HG03354 (cell line): ENCODE data around the gene PLD1.
"Not testable (repeated sequence)": the region's sequence is repeated elsewhere in the genome, so short reads cannot be mapped to it uniquely, and the experiment has no call there.

ENCODE experiments used
- ATAC-seq: cut with Tn5 transposase; IDR thresholded peaks from one replicate; pipeline ENCODE4 v1.9.1; 2021; ENCODE audit warnings: mild to moderate bottlenecking; ENCODE audit not compliant: unreplicated experiment, poor library complexity, severe bottlenecking

The PLD1 gene

GRCh38 chr3:171653701-171654100, 156.6 kb downstream of the PLD1 start:
- ATAC-seq = no peak

- ATAC-seq = no peak
Measured at GRCh38 chr3:171652932-171653331, 157.4 kb downstream of the PLD1 start.

- ATAC-seq = no peak
Measured at GRCh38 chr3:171649911-171650592, 160.2 kb downstream of the PLD1 start.

- ATAC-seq = no peak
Measured at GRCh38 chr3:171649267-171649666, 161.0 kb downstream of the PLD1 start.

GRCh38 chr3:171648069-171648468, 162.2 kb downstream of the PLD1 start:
- no peak for ATAC-seq

- ATAC-seq = no peak
Measured at GRCh38 chr3:171646357-171647133, 163.7 kb downstream of the PLD1 start.

DNA sequence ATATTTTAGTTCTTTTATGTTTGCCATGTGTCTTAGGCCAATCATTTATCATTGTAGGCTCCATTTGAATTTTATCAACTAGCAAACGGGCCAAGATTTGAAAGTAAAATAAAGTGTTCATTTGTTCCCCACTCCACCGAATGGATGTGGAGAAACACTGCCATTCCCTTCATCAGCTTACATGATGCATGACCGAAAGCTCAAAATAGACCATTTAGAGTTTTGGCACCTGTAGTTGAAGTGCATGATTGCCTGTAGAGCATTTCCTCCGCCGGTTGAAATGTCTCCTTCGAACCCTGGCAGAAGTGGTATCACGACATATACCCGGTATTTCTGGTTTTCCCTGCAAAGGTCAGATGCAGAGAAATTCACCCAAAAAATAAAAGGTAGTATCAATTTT, 165.6 kb downstream of the PLD1 start:
- ATAC-seq = no peak

DNA sequence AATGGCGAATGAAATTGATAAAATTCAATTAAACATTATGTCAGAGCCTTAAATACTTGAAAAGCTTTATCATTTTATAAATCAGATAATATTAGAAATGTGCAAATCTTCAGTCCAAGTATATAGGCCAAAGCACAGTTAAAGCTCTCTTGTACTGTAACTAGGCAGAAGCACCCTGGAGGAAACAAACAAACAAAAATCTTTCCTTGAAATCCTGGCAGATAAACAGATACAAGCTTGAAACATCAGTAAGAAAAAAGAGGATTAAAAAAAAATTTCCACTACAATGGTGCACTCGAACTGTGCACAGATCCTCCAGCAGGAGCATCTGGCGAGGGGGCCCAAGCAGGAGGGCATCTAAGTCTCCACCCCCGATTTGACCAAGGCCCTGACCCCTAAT, 166.6 kb downstream of the PLD1 start:
- ATAC-seq = no peak

DNA sequence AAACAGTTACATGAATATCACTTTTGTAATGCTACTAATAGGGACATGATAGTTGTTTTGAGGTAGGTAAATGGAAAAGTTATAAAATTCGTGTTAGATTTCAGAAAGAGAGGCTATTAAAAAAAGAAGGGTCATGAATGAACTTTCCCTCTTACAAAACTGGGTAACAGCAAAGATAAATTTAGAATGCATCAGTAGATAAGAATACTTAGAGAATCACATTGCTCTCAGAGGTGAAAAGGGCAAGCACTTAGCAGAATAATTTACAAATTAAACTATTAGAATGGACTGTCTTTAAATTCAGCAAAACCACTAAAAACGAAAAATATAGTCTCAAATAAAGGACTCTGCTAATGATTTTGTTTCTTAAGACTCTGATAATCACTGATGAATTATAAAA, 167.2 kb downstream of the PLD1 start:
- ATAC-seq = no peak

DNA sequence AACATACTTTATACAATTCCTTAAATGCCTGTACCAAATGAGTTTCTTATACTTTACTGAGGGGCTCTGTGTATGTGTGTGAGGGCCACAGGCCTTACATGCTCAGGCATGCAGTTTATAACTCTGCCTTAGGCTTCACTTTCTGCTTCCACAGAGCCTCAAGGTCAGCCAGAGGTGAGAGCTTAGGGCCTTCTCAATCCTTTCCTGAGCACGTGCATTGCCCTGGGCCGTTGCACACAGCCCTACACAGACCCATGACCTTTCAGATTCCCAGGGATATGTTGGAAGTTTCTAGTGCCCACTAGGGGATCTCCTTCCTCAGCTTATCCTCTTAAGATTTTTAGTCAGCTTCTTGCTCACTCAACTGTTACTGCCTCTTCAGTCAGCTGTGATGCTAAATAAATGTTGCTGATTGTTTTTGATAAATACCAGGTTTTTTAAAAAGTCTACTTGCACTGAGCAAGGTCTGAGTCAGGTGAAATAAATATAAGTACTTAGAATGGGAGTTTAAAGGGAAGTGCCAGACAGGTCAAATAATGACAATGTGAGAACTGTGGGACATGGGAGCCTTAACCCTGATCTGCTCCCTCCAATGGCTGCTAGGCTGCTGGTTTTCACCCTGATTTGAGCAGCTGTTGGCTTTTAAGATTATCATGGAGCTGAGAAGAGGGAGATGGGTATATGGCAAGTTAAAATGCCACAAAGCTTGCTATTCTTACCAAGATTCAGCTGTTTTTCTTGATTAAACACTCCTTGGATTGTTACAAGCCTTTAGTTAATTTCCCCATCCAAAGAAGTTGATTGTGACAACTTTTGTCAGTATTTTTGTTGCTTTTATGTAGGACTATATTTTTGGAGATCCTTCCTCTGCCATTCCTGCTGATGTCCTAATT, 169.5 kb downstream of the PLD1 start:
- no peak for ATAC-seq

DNA sequence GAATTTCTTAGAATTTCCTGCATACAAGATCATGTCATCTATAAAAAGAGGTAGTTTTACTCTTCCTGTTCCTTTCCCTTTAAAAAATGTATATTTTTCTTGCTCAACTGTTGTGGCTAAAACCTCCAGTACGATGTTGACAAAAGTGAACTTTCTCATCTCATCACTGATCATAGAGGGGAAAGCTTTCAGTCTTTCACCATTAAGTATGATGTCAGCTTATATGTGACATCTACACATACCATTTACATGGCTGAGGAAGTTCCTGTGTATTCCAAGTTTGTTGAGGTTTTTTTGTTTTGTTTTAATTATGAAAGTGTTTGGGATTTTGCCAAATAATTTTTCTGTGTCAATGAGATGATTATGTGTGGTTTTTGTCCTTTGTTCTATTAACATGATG, 173.6 kb downstream of the PLD1 start:
- no peak for ATAC-seq

GRCh38 chr3:171632766-171633165, 177.5 kb downstream of the PLD1 start:
- no peak for ATAC-seq

DNA sequence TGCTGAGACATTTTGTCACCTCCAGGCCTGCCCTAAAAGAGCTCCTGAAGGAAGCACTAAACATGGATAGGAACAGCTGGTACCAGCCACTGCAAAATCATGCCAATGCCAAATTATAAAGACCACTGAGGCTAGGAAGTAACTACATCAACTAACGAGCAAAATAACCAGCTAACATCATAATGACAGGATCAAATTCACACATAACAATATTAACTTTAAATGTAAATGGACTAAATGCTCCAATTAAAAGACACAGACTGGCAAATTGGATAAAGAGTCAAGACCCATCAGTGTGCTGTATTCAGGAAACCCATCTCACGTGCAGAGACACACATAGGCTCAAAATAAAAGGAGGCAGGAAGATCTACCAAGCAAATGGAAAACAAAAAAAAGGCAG, 183.5 kb downstream of the PLD1 start:
- ATAC-seq = not testable (repeated sequence)

DNA sequence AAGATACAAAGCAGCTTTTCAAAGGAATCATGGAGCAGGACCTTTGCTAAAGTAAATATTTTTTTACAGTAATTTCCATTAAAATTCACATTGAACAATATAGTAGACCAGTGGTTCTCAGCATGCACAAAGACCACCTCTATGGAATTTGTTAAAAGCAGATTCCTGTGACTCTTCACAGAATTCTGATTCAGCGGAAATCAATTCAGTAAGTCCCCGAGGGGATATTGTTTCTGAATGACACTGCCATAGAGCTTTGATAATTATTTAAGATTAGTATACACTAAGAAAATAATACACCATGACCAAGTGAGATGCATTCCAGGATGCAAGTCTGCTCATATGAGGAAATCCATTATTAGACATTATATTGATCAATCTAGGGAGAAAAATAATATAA, 188.2 kb downstream of the PLD1 start:
- no peak for ATAC-seq

GRCh38 chr3:171620825-171621434, 189.4 kb downstream of the PLD1 start:
- ATAC-seq = no peak

DNA sequence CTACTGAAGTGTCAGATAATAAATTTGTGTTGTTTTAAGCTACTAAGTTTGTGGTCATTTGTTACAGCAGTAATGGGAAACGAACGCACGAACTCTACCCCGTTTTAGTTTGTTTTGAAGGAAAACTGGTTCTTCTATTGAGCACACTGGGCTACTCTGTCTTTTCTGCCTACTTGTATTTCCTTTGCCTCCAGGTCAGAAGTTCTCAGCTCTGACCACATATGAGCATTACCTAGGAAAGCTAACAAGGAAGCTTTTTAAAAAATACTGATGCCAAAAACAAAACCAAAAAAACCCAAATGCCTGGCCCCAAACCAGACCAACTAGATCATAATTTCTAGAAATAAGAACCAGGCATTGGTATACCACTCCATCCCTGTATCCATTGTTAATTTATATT, 193.5 kb downstream of the PLD1 start:
- ATAC-seq = no peak

DNA sequence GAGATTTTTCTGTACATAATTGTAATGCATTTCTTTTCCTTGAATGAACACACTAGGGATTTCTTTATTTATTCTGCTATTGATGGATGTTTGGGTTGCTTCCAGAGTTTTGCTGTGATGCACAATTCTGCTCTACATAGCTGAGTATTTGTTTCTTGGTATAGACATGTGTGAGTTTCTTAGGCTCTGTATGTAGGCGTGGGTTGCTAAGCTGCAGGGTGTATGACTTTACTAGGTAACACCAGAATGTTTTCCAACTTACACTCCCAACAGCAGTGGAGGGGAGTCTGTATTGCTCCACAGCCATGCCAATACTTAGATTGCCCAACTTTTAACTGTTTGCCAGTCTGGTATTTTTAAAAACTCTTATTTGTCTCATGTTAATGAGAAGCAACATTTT, 194.6 kb downstream of the PLD1 start:
- ATAC-seq = no peak

- ATAC-seq = no peak
Measured at GRCh38 chr3:171615281-171615680, 195.0 kb downstream of the PLD1 start.

DNA sequence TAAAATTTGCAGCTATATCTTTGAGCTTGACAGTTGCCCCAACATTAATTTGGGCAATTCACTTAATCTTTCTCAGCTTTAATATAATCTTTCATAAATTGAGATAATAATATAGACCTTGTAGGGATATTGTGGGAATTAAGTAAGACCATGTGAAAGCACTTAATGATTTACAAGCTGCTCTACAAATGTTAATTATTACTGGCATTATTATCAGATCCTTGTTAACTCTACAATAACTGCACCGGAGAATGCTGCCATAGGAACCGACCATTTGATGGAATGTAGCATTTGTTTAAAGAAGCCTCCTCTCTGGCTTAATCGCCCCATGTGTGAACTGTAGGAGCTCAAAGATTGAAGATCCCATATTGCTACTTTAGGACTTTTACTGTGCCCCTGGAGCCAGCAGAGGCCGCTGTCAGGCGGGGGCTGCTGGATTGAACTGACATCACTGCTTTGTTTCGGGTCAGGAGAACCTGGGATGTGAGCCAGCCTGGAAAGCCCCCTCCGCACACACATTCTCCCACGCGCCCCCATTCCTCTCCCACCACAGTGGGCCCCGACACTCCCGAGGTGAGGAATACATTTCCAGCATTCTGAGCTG, 195.9 kb downstream of the PLD1 start:
- no peak for ATAC-seq

DNA sequence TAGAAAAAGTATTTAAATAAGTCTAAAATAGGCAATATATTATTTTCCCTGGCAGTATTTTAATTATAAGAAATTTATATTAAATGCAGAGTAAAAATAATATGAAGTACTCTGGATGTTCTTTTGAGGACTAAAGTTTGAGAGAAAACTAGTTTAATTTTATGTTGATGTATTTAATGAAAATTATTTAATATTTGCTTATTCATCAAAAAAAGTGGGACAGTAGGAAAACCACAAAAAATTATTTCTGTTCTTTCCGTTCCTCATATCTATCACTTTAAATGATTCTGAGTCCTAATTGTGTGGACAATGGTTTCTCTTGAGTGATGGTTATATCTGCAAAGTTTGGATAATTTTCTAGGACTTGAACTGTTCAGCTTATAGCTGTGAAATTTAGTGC, 202.8 kb downstream of the PLD1 start:
- no peak for ATAC-seq
